Spleen (tissue), 7 donors: ENCODE measurements around the gene ZNF566.

Experiments used
- POLR2A ChIP-seq, 3 donors: fragments of 450-650 bp; IDR thresholded peaks; one replicate each; pipeline ENCODE4 v1.5.1; 2017; ENCODE audit warnings: antibody characterized with exemption in 3 of 3, mild to moderate bottlenecking in 1 of 3
- POLR2AphosphoS5 ChIP-seq, 3 donors: sonication (generic); formaldehyde crosslinking; IDR thresholded peaks; one replicate each; pipeline ENCODE4 v1.5.1; 2017; ENCODE audit warnings: antibody characterized with exemption in 3 of 3
- TF ChIP-seq, protein P1 (sequence below), 11 experiments: fragments of 200-600 bp in 7 of 11; fragments of 450-650 bp in 4 of 11; sonication (generic) in 4 of 11; IDR thresholded peaks in 8 of 11; conservative IDR thresholded peaks in 3 of 11; 1 replicate in 7 of 11; 2 replicates in 4 of 11; pipeline versions ENCODE4 v1.4.0 to v1.8.0; 2016 to 2021; ENCODE audit warnings: antibody characterized with exemption in 11 of 11, inconsistent platforms in 4 of 11, mild to moderate bottlenecking in 1 of 11
- donor health status: DM: no; HTN: no; CAD: no; lungs with moderate emphysema.
- donor health status: DM: no; HTN: no; CAD: no.
- donor health status: DM: no; HTN: no; CAD: no.

DNA sequence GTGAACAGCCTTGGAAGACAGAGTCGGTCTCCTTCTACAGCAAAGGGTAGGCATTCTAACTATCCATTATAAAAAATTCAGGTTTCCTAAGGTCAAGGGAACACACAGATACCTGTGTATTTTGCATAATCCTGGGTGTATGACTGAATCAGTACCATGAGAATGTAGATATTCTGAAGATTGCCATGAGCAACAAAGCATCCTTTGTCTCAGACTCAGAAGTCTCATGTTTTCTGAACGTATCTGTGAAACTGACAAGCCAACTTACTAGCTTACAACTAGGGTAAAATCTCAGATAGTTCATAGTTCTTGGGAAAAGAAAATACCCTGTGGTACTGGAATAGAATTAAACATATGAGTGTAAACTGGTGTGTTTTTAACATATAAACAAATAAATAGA, 6.5 kb downstream of the ZNF566 start:
- TF ChIP-seq, protein P1, sequence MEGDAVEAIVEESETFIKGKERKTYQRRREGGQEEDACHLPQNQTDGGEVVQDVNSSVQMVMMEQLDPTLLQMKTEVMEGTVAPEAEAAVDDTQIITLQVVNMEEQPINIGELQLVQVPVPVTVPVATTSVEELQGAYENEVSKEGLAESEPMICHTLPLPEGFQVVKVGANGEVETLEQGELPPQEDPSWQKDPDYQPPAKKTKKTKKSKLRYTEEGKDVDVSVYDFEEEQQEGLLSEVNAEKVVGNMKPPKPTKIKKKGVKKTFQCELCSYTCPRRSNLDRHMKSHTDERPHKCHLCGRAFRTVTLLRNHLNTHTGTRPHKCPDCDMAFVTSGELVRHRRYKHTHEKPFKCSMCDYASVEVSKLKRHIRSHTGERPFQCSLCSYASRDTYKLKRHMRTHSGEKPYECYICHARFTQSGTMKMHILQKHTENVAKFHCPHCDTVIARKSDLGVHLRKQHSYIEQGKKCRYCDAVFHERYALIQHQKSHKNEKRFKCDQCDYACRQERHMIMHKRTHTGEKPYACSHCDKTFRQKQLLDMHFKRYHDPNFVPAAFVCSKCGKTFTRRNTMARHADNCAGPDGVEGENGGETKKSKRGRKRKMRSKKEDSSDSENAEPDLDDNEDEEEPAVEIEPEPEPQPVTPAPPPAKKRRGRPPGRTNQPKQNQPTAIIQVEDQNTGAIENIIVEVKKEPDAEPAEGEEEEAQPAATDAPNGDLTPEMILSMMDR (IDR thresholded peaks at IDR 0.05 in 8 of 11, conservative IDR thresholded peaks at IDR 0.05 in 3 of 11) = no peak
- no peak for TF ChIP-seq POLR2A (IDR thresholded peaks at IDR 0.05)
- TF ChIP-seq POLR2AphosphoS5 (IDR thresholded peaks at IDR 0.05) = no peak
